GM21447 (cell line): ENCODE measurements around the gene NQO2.

ENCODE experiments used
- ATAC-seq: cut with Tn5 transposase; IDR thresholded peaks from one replicate; pipeline ENCODE4 v1.9.1; 2021; ENCODE audit not compliant: unreplicated experiment

The NQO2 gene

DNA sequence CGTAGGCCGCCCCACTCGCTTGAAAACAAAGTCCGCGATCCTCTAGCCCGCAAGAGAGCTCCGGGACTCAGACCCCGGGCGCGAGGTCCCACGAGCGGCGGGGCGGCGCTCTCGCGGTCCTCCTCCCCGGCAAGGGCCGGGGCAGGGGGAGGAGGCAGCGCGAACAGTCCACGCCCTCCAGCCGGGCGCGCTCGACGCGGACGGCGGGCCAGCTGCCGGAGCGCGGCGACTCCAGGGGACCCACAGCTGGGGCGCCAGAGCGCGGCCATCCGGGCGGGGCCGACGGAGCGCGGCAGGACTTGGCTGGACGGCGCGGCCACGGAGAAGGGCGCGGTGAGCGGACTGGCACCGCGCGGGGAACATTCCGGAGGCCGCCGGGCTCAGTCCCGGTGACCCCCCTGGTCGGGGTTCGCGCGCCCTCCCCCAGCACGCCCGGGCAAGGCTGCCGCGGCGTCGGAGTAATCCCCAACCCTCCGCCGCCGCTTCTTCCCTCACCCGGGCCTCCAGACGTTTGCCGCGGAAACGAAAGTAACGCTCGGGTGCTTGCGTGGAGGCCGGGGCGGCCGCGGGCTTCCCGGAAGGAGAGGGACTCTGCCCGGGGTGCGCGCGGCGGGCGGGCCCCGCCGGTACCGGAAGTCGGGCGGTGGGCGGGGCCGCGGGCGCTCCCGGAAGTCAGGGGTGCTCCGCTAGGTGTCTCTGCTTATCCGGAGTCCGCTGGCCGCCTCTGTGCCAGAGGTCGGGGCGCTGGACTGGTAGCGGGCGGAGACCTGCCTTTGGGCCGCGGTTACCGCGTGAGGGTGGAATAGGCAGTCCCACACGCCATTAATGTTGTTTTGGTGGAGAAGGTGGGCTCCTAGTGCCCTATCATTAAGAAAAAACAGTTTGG lies 68.9 kb downstream of the NQO2 start, which contains the start of gene RIPK1:
Gene RIPK1 (plus strand): TSS at position 166 of the 886 bp plus-strand sequence. CDS start 8,330 bp downstream, outside the sequence.
- ATAC-seq, result peak; percentile 73
